PFSK-1 (cell line): ENCODE measurements around the gene ERN1.

ENCODE experiments used
- FOXP2 ChIP-seq: optimal IDR thresholded peaks from 2 replicates; pipeline ENCODE3; 2011; ENCODE audit warnings: borderline replicate concordance, control low read depth, inconsistent platforms; ENCODE audit not compliant: insufficient read depth; ENCODE audit errors: extremely low read length, extremely low read depth
- POLR2AphosphoS5 ChIP-seq: IDR thresholded peaks from 2 replicates; pipeline ENCODE4 v1.6.1; 2012; ENCODE audit warnings: low read depth, mild to moderate bottlenecking, control low read depth, low read length, moderate library complexity
- SIN3A ChIP-seq: IDR thresholded peaks from 2 replicates; pipeline ENCODE4 v1.6.1; 2012; ENCODE audit warnings: mild to moderate bottlenecking, low read length, moderate library complexity, borderline replicate concordance; ENCODE audit not compliant: insufficient read depth
- TAF1 ChIP-seq: IDR thresholded peaks from 2 replicates; pipeline ENCODE4 v1.6.1; 2012; ENCODE audit warnings: low read length, control low read depth, borderline replicate concordance; ENCODE audit not compliant: insufficient read depth
- TF ChIP-seq, protein P1 (sequence below), 2 experiments: IDR thresholded peaks; 2 replicates each; pipeline versions ENCODE4 v1.6.1 to v1.8.0; 2011 to 2012; ENCODE audit warnings: low read depth in 2 of 2, low read length in 2 of 2, control low read depth in 1 of 2, inconsistent platforms in 1 of 2, mild to moderate bottlenecking in 1 of 2, moderate library complexity in 1 of 2; ENCODE audit not compliant: insufficient read depth in 1 of 2

The ERN1 gene

GRCh38 chr17:63996430-63997182, 133.3 kb downstream of the ERN1 start:
- TF ChIP-seq FOXP2 (no peak), SIN3A (no peak), TAF1 (no peak), POLR2AphosphoS5 (no peak)
- TF ChIP-seq, protein P1, sequence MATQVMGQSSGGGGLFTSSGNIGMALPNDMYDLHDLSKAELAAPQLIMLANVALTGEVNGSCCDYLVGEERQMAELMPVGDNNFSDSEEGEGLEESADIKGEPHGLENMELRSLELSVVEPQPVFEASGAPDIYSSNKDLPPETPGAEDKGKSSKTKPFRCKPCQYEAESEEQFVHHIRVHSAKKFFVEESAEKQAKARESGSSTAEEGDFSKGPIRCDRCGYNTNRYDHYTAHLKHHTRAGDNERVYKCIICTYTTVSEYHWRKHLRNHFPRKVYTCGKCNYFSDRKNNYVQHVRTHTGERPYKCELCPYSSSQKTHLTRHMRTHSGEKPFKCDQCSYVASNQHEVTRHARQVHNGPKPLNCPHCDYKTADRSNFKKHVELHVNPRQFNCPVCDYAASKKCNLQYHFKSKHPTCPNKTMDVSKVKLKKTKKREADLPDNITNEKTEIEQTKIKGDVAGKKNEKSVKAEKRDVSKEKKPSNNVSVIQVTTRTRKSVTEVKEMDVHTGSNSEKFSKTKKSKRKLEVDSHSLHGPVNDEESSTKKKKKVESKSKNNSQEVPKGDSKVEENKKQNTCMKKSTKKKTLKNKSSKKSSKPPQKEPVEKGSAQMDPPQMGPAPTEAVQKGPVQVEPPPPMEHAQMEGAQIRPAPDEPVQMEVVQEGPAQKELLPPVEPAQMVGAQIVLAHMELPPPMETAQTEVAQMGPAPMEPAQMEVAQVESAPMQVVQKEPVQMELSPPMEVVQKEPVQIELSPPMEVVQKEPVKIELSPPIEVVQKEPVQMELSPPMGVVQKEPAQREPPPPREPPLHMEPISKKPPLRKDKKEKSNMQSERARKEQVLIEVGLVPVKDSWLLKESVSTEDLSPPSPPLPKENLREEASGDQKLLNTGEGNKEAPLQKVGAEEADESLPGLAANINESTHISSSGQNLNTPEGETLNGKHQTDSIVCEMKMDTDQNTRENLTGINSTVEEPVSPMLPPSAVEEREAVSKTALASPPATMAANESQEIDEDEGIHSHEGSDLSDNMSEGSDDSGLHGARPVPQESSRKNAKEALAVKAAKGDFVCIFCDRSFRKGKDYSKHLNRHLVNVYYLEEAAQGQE (IDR thresholded peaks at IDR 0.05; ENCODE audit: insufficient read depth in 1 of 2, low read depth in 2 of 2, low read length in 2 of 2), result no peak

DNA sequence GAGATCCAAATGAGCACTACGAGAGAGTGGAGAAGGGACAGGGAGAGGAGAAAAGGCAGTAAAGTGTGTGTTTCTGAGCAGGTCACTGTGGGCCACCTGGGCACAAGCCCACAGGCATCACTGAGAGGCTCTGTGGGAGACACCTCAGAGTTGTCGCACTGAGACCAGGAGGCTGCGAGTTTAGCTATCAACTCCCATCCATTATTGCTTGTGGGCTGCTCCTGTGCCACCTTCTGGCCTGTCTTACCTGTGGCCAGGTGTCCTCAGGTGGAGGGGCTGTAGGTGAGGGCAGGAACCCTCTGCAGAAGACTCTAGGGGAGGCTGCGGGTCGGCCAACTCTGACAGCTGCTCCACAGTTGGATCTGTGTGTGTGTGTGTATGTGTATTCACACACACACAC, 134.3 kb downstream of the ERN1 start:
- TF ChIP-seq TAF1 (no peak), FOXP2 (no peak), SIN3A (no peak), POLR2AphosphoS5 (no peak)
- TF ChIP-seq, protein P1 (IDR thresholded peaks at IDR 0.05; ENCODE audit: insufficient read depth in 1 of 2, low read depth in 2 of 2, low read length in 2 of 2), result no peak

- TF ChIP-seq FOXP2 (no peak), SIN3A (no peak)
- TF ChIP-seq, protein P1 (IDR thresholded peaks at IDR 0.05; ENCODE audit: insufficient read depth in 1 of 2, low read depth in 2 of 2, low read length in 2 of 2), result no peak
Measured at GRCh38 chr17:63993368-63993985, 136.5 kb downstream of the ERN1 start.

- no peak for TF ChIP-seq TAF1
- no peak for TF ChIP-seq SIN3A
- TF ChIP-seq FOXP2, result no peak
- TF ChIP-seq, protein P1 (IDR thresholded peaks at IDR 0.05; ENCODE audit: insufficient read depth in 1 of 2, low read depth in 2 of 2, low read length in 2 of 2), result no peak
- TF ChIP-seq POLR2AphosphoS5, result no peak
Measured at GRCh38 chr17:63991611-63992010, 138.3 kb downstream of the ERN1 start.
